Hematopoietic multipotent progenitor cell treated with erythropoietin and hydrocortisone succinate and interleukin-3 and kit ligand, for 6 days (in vitro differentiated cells): Measurements from ENCODE around the gene TMA7B.

ENCODE experiments used
- DNase-seq: peaks from one replicate; pipeline ENCODE4 v3.0.0-alpha.2; 2015

Gene TMA7B

GRCh38 chr22:39933741-39934140, 26.5 kb upstream of the TMA7B start:
- no peak for DNase-seq

GRCh38 chr22:39935116-39935515, 25.1 kb upstream of the TMA7B start:
- DNase-seq: no peak

GRCh38 chr22:39935612-39936011, 24.6 kb upstream of the TMA7B start:
- DNase-seq: no peak

DNA sequence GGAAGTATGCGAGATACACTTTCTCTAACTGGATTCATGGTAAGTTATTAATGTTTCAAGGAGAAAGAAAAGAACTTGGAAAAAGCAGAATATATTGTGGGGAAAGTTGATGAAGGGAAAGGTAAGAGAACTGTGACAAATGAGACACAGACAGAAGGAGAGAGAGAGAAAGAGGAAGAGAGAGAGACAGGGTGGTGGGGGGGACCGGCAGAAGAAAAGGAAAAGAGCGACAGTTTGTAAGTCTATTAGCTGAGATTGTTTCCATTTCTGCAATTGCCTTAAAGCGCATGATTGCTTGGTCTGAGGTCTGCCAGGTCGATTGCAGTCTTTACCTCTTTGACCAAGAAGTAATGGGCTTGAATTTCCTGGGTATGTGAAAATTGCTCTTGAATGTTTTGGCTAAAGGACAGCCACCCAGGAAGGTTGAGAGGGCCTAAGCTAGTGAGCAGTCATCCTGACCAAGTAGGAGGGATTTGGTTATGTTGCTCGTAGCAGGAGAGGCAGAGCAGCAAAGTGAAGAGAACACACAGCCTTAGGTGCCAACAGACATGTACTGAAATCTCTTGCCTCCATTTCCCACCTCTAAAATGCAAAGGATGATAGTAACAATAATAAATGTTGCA, 23.6 kb upstream of the TMA7B start:
- no peak for DNase-seq

DNA sequence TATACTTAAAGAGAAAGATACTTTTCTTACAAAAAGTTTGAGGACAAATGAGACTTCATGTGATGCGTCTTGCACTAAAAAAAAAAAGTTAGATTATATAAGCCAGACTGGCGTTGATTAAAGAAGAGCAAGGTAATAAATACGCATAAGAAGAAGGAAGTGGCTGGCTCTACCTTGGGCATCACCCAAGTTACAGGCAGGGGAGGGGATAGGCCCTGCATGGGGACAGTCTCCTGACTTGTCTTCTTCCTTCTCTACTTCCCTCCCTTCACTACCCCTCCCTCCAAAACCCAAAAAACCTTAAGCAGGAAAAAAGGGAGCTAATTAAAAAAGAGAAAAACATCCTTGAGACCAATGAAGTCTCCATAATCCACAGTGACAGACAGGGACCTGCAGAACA, 22.3 kb upstream of the TMA7B start:
- no peak for DNase-seq

GRCh38 chr22:39938509-39939111, 21.6 kb upstream of the TMA7B start:
- DNase-seq: no peak

GRCh38 chr22:39939830-39940229, 20.4 kb upstream of the TMA7B start:
- DNase-seq: no peak

GRCh38 chr22:39940757-39941305, 19.4 kb upstream of the TMA7B start:
- DNase-seq: peak; percentile 45

DNA sequence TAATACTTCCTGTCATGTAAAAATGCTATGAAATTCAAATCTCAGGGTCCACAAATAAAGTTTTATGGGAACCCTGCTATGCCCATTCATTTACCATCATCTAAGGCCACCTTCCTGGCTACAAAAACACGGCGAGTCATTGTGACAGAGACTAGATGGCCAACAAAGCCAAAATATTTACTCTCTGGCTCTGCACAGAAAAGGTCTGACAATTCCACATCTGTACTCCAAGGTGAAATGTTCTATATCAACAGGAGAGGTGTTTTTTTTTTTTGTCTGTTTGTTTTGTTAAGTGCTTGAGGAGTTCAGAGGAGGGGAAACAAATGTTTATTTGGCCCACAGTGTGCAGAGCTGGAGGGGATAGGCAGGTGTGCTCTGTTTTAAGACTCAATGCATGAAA, 18.6 kb upstream of the TMA7B start:
- DNase-seq: no peak

GRCh38 chr22:39942439-39943230, 17.6 kb upstream of the TMA7B start:
- DNase-seq: peak; percentile 80

DNA sequence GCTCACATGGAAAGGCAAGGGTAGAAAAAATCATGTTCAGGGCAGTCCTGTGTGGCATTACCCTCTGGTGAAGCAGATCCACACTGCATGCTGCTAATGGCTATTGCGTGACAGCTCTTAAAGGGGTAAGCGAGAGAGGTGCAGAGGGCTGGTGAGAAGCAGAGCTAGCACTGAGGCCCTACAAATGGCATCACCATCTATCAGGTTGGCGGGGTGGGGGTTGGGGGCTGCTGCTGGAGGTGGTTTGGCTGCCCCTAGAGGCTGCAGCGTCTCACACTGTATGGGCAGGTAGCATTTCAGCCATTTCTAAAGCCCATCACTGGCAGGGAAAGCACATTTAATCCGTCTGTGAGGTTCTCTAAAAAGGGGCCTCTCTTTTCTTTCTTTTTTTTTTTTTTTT, 16.9 kb upstream of the TMA7B start:
- DNase-seq: peak; percentile 38

DNA sequence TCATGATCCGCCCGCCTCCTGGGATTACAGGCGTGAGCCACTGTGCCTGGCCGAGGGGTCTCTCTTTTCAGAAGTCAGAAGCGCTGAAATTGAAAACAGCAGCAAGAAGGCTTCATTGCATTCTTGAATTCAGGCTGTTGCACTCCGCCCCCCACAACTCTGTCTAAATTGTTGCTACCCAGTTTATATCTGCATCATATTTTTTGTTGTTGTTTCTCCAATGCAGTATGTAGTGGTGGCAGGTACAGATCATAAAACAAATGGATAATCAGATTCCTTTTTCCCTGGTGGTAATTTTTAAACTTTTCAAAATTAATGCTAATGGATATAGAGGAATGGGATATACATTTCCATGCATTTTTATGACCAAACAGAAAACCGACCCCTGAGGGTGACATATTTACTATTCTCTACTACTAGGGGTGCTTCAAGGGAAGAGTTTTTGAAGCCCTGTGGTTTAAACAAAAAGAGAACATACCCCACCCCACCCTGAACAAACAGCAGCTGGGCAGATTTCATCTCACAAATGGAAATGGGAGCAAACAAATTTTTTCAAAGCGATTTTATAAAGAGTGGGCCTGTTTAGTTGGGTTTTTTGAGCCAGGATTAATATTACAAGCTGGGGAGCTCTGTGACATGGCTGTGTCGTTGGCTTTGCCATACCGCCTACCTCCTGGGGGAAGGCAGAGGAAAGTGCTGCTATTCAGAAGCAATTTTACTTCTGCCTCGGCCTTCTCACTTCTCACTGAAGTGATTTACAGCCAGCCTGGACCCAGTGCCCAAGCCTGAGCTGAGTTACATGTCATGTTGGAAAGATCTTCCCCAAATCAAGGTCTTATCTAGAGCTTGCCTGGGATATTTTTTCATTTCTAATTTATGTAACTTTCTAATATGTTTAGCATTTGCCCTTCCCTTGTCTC, 16.0 kb upstream of the TMA7B start:
- no peak for DNase-seq

- peak; percentile 58 for DNase-seq
These were observed 14.1 kb upstream of the TMA7B start for GRCh38 chr22:39946126-39946502.

DNA sequence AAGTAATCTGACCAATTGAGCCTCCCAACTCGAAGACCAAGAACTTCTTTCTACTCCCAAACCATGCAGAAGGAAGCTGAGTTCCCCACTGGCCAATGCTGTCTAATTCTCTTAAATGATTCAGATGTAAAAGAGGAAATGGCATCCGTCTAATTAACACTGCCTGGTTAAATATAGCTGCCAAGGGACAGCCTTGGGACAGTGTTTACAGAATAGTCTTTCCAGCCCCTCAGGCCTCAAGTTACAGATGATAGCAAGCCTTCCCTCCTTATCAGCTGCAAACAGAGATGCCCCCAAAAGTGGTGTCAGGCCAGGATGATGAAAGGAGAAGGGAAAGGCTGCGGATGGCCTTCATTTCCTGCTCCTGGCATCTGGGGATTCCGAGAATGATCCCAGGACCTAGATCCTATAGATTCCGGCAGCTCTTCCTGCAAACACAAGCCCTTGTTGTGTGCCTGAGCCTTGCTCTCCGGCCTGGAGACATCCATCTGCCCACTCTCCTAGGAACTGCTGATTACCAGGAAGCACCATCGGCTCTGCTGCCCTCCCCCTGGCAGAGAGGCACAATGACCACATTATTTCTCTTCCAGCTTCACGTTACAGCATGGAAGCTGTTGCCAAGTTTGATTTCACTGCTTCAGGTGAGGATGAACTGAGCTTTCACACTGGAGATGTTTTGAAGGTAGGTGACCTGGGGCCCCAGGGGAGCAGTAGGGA, 13.5 kb upstream of the TMA7B start:
- DNase-seq: peak; percentile 93

DNA sequence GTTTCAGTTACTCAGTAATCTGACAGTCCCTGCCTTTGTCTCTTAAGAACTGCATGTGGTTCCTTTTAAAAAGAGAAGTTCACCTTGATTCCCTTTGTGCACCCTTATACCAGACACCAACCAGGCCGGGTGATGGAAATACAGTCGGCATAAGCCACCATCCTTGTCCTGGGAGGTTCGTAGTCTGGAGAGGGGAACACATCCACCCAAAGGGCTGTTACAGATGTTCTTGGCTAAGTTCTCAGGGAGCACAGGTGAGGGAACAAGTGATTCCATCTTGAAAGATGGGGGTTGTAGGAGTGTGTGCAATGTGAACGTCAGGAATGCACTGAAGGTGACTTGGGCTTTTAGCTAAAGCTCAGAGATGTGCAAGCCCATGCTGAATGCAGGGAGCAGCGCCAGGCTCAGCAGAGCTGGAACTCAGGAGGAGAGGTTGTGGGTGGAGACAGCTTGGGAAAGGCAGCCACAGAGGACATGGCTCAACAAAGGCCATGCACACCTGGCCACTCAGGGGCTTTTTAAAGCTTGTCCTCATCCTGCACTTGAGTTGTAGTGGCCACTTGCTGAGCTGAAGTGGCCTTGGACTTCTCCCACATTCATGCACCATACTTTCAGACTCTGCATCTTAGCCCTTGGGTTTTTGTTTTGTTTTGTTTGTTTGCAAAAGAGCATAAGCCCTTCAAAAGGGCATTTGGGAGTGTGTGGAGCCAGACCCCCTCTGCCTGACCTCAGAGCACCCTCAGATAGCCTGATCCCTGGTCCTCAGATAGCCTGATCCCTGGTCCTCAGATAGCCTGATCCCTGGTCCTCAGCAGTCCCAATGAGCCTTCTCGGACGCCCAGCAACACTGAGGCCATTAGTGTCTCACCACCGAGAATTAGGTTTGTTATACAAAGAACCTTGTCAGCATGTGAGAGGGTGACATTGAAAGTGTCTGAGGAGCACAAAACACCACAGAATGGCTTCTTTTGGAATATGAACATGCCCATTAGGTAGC, 12.7 kb upstream of the TMA7B start:
- DNase-seq: no peak

DNA sequence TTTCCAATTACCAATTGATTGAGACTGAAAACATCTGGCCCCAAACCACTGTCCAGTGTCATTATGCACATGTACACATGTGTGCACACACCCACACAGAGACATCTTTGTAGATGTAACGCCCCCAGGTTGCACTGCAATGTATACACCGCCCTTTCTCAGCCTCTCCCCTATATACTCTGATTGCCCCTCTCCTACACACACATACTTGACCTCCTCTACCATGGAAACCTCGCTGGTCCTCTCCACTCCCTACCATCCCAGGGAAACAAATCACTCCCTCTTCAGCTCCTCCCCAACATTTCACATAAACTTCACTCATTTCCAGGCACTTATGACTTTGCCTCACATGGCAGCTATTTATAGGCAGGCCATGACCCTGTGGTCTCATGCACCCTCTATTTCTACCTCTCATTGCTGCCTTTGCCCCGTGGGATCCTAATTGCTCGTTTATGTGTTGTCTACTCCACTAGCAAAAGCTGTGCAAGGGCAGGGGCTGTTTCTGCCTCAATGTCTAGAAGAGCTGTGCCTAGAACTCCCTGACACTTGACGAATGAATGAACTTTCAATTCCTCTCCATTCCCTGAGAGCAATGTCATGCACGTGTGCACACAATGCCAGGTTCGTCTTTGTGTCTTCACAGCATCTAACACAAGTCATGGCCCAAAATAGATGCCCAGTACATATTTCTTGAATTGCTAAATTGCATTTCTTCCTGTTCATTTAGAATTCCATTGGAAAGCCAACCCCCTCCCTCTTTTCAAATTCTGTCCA, 10.0 kb upstream of the TMA7B start:
- DNase-seq: no peak

GRCh38 chr22:39951603-39952293, 8.4 kb upstream of the TMA7B start:
- DNase-seq: peak; percentile 51

DNA sequence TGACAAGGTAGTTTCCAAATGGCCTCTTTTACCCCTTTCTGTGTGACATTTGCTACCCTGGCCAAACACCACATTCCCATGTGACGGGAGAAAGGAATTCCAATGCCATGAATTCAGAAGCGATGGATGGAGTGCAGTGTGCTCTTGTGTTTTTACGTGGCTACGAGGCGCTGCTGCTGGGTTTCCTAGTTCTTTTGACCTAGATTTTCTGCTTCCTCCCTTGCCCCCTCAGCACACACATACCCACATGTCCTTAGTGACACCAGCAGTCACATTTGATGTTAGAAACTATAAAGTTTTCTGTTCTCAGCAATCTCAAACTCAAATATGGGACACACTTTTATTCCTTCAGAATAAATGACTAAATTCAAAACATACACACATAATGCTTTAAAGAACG, 7.8 kb upstream of the TMA7B start:
- no peak for DNase-seq

- DNase-seq: no peak
These were observed 7.1 kb upstream of the TMA7B start for GRCh38 chr22:39953101-39953500.
